ENCODE measurements around the gene CS. TPM values are rescaled to one million over a fixed set of nuclear protein-coding genes. Genes with fewer than 3 reads are reported as not detected.

CS gene
- total RNA-seq, 6 experiments from 2014 or later: 196 to 247 (median 232) TPM

GRCh38 chr12:56257071-56257470 lies 43.1 kb downstream of the CS start:
- no peak for TF ChIP-seq CTCF (IDR thresholded peaks at IDR 0.05)
- peaks cover 51% of the 10 kb centered on the region for H3K4me1 Mint-ChIP-seq (ENCODE audit: low read depth)
- H3K36me3 Mint-ChIP-seq (ENCODE audit: low read depth): peaks cover 49% of the 10 kb centered on the region
- DNase-seq: no peak
- peak overlapping the region; percentile 96 for H3K4me3 Mint-ChIP-seq
- H3K27me3 Mint-ChIP-seq (ENCODE audit: insufficient read depth): no peaks in the 10 kb centered on the region
- H3K27ac Mint-ChIP-seq: peak overlapping the region; percentile 62
- H3K9me3 Mint-ChIP-seq: no peaks in the 10 kb centered on the region

- peaks cover 50% of the 10 kb centered on the region for H3K36me3 Mint-ChIP-seq (ENCODE audit: low read depth)
- H3K9me3 Mint-ChIP-seq: no peaks in the 10 kb centered on the region
- peak; percentile 15 for DNase-seq
- H3K27ac Mint-ChIP-seq: peak overlapping the region; percentile 62
- no peaks in the 10 kb centered on the region for H3K27me3 Mint-ChIP-seq (ENCODE audit: insufficient read depth)
- peak overlapping the region; percentile 96 for H3K4me3 Mint-ChIP-seq
- peak; percentile 49 for TF ChIP-seq CTCF (IDR thresholded peaks at IDR 0.05)
- peaks cover 45% of the 10 kb centered on the region for H3K4me1 Mint-ChIP-seq (ENCODE audit: low read depth)
Observed at GRCh38 chr12:56256326-56256960, 43.7 kb downstream of the CS start.

GRCh38 chr12:56255671-56256070 lies 44.5 kb downstream of the CS start:
- Mint-ChIP-seq H3K27ac (peak overlapping the region; percentile 62), H3K9me3 (no peaks in the 10 kb centered on the region), H3K36me3 (ENCODE audit: low read depth) (peaks cover 50% of the 10 kb centered on the region), H3K4me1 (ENCODE audit: low read depth) (peaks cover 37% of the 10 kb centered on the region), H3K4me3 (no peak overlapping the region; the same call in 1 of the 2 replicates), H3K27me3 (ENCODE audit: insufficient read depth) (no peaks in the 10 kb centered on the region)
- no peak for TF ChIP-seq CTCF (IDR thresholded peaks at IDR 0.05)
- no peak for DNase-seq

- Mint-ChIP-seq H3K4me1 (ENCODE audit: low read depth) (peaks cover 23% of the 10 kb centered on the region), H3K9me3 (no peaks in the 10 kb centered on the region), H3K27me3 (ENCODE audit: insufficient read depth) (no peaks in the 10 kb centered on the region), H3K27ac (no peak overlapping the region), H3K4me3 (no peak overlapping the region), H3K36me3 (ENCODE audit: low read depth) (peaks cover 50% of the 10 kb centered on the region)
- no peak for DNase-seq
- no peak for TF ChIP-seq CTCF (IDR thresholded peaks at IDR 0.05)
Observed at GRCh38 chr12:56253091-56253490, 47.0 kb downstream of the CS start.

GRCh38 chr12:56252649-56253048 lies 47.5 kb downstream of the CS start:
- peaks cover 50% of the 10 kb centered on the region for H3K36me3 Mint-ChIP-seq (ENCODE audit: low read depth)

More at GRCh38 chr12:56252649-56253048, 47.5 kb downstream of the CS start:
- Mint-ChIP-seq H3K27ac (no peak overlapping the region), H3K4me1 (ENCODE audit: low read depth) (peaks cover 23% of the 10 kb centered on the region), H3K27me3 (ENCODE audit: insufficient read depth) (no peaks in the 10 kb centered on the region), H3K4me3 (no peak overlapping the region), H3K9me3 (no peaks in the 10 kb centered on the region)
- no peak for TF ChIP-seq CTCF (IDR thresholded peaks at IDR 0.05)
- DNase-seq: no peak

All from HFFc6 (cell line).